HCT116 (cell line): ENCODE measurements around the gene FAM83E.

ENCODE experiments used
- CBX3 ChIP-seq: IDR thresholded peaks from 2 replicates; pipeline ENCODE4 v1.6.1; 2012; ENCODE audit warnings: low read depth
- CEBPB ChIP-seq: IDR thresholded peaks from 2 replicates; pipeline ENCODE4 v1.6.1; 2012; ENCODE audit warnings: low read depth
- EZH2 ChIP-seq: fragments of 200-600 bp; sonication (generic); IDR thresholded peaks from 2 replicates; pipeline ENCODE4 v1.6.1; 2017; ENCODE audit warnings: antibody characterized with exemption, mixed run types
- POLR2A ChIP-seq: IDR thresholded peaks from 2 replicates; pipeline ENCODE4 v1.7.0; 2011; ENCODE audit warnings: borderline replicate concordance; ENCODE audit not compliant: insufficient read depth, insufficient read length; ENCODE audit errors: extremely low read depth
- POLR2AphosphoS5 ChIP-seq: IDR thresholded peaks from 2 replicates; pipeline ENCODE4 v1.6.1; 2011; ENCODE audit warnings: mild to moderate bottlenecking, low read depth, low read length, moderate library complexity
- RAD21 ChIP-seq: IDR thresholded peaks from 2 replicates; pipeline ENCODE4 v1.6.1; 2012; ENCODE audit warnings: low read depth, mild to moderate bottlenecking
- SIN3A ChIP-seq: IDR thresholded peaks from 2 replicates; pipeline ENCODE4 v1.6.1; 2012; ENCODE audit warnings: low read depth
- TCF7L2 ChIP-seq: IDR thresholded peaks from 2 replicates; pipeline ENCODE4 v1.7.0; 2011; ENCODE audit warnings: borderline replicate concordance, inconsistent platforms; ENCODE audit not compliant: insufficient read depth, insufficient read length; ENCODE audit errors: extremely low read depth
- ZNF274 ChIP-seq: fragments of 200-500 bp; sonication (Bioruptor generic); IDR thresholded peaks from 2 replicates; pipeline ENCODE4 v1.6.1; 2014; ENCODE audit warnings: mild to moderate bottlenecking, low read depth, low read length, inconsistent platforms
- TF ChIP-seq, protein P1 (sequence below), 3 experiments: fragments of 200-600 bp in 1 of 3; sonication (generic) in 1 of 3; IDR thresholded peaks in 2 of 3; conservative IDR thresholded peaks in 1 of 3; 2 replicates each; pipeline ENCODE4 v1.5.1; 2012 to 2017; ENCODE audit warnings: low read depth in 2 of 3, low read length in 2 of 3, antibody characterized with exemption in 1 of 3, borderline replicate concordance in 1 of 3, control low read depth in 1 of 3, mild to moderate bottlenecking in 1 of 3, mixed read lengths in 1 of 3, mixed run types in 1 of 3, moderate library complexity in 1 of 3; ENCODE audit not compliant: insufficient read depth in 1 of 3
- TF ChIP-seq, protein P2 (sequence below): IDR thresholded peaks from 2 replicates; pipeline ENCODE4 v1.6.1; 2012
- TF ChIP-seq, protein P3 (sequence below): IDR thresholded peaks from 2 replicates; pipeline ENCODE4 v1.6.1; 2012; ENCODE audit warnings: low read depth
- TF ChIP-seq, protein P4 (sequence below): IDR thresholded peaks from 2 replicates; pipeline ENCODE4 v1.6.1; 2012

DNA sequence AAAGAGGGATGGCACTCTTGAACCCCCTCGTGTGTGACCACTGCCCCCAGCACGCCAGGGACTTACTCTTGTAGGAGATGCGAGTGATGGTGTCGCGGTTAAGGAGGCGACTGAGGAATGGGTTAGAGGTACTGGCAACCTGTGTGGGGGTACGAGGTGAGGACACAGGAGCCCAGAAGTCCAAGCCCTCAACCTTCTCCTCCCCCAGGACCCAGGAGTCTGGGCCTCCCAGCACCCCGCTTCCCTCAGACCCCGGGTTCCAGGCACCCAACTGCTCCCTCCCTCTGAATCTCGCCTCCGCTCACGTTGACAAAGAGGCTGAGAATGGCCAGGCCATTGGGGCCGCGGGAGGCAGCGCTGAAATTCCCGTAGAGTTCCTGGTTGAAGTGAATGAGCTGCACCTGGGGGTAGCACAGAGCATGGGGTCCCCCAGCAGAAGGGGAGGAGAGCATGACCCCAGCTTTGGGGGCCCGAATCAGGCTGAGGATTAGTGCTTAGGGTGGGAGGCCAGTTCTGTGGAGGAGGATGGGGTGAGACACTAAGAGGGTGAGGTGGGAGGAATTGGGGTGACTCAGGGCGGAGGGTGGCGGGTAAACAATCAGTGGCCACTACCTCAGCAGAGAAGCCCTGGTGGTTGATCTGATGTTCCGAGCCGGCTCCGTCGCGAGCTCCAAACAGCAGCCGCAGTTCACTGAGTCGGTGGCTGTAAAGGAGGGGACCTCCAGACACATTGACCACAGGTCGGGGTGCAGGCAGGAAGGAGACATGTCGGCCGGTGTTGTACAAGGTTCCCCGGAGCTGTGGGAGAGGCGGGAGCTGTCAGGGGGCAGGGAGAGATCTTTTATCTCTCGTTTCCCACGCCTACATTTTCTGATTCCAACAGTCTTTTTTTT is 24.9 kb upstream of the FAM83E start:
- TF ChIP-seq POLR2A (no peak), TCF7L2 (no peak), CEBPB (no peak), POLR2AphosphoS5 (no peak), SIN3A (no peak), EZH2 (no peak), RAD21 (no peak), CBX3 (no peak), ZNF274 (no peak)
- TF ChIP-seq, protein P1, sequence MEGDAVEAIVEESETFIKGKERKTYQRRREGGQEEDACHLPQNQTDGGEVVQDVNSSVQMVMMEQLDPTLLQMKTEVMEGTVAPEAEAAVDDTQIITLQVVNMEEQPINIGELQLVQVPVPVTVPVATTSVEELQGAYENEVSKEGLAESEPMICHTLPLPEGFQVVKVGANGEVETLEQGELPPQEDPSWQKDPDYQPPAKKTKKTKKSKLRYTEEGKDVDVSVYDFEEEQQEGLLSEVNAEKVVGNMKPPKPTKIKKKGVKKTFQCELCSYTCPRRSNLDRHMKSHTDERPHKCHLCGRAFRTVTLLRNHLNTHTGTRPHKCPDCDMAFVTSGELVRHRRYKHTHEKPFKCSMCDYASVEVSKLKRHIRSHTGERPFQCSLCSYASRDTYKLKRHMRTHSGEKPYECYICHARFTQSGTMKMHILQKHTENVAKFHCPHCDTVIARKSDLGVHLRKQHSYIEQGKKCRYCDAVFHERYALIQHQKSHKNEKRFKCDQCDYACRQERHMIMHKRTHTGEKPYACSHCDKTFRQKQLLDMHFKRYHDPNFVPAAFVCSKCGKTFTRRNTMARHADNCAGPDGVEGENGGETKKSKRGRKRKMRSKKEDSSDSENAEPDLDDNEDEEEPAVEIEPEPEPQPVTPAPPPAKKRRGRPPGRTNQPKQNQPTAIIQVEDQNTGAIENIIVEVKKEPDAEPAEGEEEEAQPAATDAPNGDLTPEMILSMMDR (IDR thresholded peaks at IDR 0.05 in 2 of 3, conservative IDR thresholded peaks at IDR 0.05 in 1 of 3; ENCODE audit: borderline replicate concordance in 1 of 3, insufficient read depth in 1 of 3, low read depth in 2 of 3, low read length in 2 of 3), result no peak
- TF ChIP-seq, protein P2, sequence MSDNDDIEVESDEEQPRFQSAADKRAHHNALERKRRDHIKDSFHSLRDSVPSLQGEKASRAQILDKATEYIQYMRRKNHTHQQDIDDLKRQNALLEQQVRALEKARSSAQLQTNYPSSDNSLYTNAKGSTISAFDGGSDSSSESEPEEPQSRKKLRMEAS, result no peak
- TF ChIP-seq, protein P3, sequence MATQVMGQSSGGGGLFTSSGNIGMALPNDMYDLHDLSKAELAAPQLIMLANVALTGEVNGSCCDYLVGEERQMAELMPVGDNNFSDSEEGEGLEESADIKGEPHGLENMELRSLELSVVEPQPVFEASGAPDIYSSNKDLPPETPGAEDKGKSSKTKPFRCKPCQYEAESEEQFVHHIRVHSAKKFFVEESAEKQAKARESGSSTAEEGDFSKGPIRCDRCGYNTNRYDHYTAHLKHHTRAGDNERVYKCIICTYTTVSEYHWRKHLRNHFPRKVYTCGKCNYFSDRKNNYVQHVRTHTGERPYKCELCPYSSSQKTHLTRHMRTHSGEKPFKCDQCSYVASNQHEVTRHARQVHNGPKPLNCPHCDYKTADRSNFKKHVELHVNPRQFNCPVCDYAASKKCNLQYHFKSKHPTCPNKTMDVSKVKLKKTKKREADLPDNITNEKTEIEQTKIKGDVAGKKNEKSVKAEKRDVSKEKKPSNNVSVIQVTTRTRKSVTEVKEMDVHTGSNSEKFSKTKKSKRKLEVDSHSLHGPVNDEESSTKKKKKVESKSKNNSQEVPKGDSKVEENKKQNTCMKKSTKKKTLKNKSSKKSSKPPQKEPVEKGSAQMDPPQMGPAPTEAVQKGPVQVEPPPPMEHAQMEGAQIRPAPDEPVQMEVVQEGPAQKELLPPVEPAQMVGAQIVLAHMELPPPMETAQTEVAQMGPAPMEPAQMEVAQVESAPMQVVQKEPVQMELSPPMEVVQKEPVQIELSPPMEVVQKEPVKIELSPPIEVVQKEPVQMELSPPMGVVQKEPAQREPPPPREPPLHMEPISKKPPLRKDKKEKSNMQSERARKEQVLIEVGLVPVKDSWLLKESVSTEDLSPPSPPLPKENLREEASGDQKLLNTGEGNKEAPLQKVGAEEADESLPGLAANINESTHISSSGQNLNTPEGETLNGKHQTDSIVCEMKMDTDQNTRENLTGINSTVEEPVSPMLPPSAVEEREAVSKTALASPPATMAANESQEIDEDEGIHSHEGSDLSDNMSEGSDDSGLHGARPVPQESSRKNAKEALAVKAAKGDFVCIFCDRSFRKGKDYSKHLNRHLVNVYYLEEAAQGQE, result no peak
- TF ChIP-seq, protein P4, sequence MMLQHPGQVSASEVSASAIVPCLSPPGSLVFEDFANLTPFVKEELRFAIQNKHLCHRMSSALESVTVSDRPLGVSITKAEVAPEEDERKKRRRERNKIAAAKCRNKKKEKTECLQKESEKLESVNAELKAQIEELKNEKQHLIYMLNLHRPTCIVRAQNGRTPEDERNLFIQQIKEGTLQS, result no peak
